H9 (cell line): ENCODE measurements around the gene FSD1. TPM values are rescaled to one million over a fixed set of nuclear protein-coding genes. Genes with fewer than 3 reads are reported as not detected.
"Not testable (repeated sequence)": the region's sequence is repeated elsewhere in the genome, so short reads cannot be mapped to it uniquely, and the experiment has no call there.

Experiments
- DNase-seq: peaks from one replicate; pipeline ENCODE4 v3.0.0-alpha.2; 2017
- H2AFZ ChIP-seq: one replicate; pipeline ENCODE4 v1.6.1; 2013; ENCODE audit warnings: mild to moderate bottlenecking, low read length, control low read depth, moderate library complexity
- H2AK5ac ChIP-seq: 2 replicates; pipeline ENCODE4 v1.6.1; 2013; ENCODE audit warnings: low read length, control low read depth, mixed read lengths; ENCODE audit not compliant: insufficient read length
- H2BK120ac ChIP-seq: one replicate; pipeline ENCODE4 v1.6.1; 2013; ENCODE audit warnings: low read depth, mild to moderate bottlenecking, low read length, control low read depth, inconsistent platforms; ENCODE audit not compliant: poor library complexity, severe bottlenecking
- H2BK12ac ChIP-seq: 2 replicates; pipeline ENCODE4 v1.6.1; 2013; ENCODE audit warnings: low read length, control low read depth, mixed read lengths, low read depth; ENCODE audit not compliant: insufficient read length
- H2BK15ac ChIP-seq: 2 replicates; pipeline ENCODE4 v1.6.1; 2013; ENCODE audit warnings: low read depth, low read length, control low read depth
- H2BK20ac ChIP-seq: one replicate; pipeline ENCODE4 v1.6.1; 2013; ENCODE audit warnings: low read depth, mild to moderate bottlenecking, low read length, control low read depth, inconsistent platforms; ENCODE audit not compliant: poor library complexity, severe bottlenecking
- H2BK5ac ChIP-seq: 2 replicates; pipeline ENCODE4 v1.6.1; 2013; ENCODE audit warnings: low read length, control low read depth, mixed read lengths; ENCODE audit not compliant: insufficient read length
- H3K14ac ChIP-seq: 2 replicates; pipeline ENCODE4 v1.6.1; 2013; ENCODE audit warnings: low read length, control low read depth; ENCODE audit not compliant: insufficient read depth
- H3K18ac ChIP-seq: 2 replicates; pipeline ENCODE4 v1.6.1; 2013; ENCODE audit warnings: low read depth, mild to moderate bottlenecking, mixed read lengths, low read length, control low read depth; ENCODE audit not compliant: insufficient read length
- H3K23ac ChIP-seq: 2 replicates; pipeline ENCODE4 v1.6.1; 2013; ENCODE audit warnings: low read length, control low read depth, mixed read lengths, low read depth; ENCODE audit not compliant: insufficient read length
- H3K23me2 ChIP-seq: 2 replicates; pipeline ENCODE4 v1.6.1; 2013; ENCODE audit warnings: low read depth, mild to moderate bottlenecking, mixed read lengths, low read length, control low read depth; ENCODE audit not compliant: insufficient read length, poor library complexity, severe bottlenecking
- H3K27ac ChIP-seq: 2 replicates; pipeline ENCODE4 v1.5.1; 2013; ENCODE audit warnings: low read length, control low read depth, mixed read lengths, low read depth; ENCODE audit not compliant: insufficient read length
- H3K27me3 ChIP-seq: 2 replicates; pipeline ENCODE4 v1.6.1; 2013; ENCODE audit warnings: low read length, control low read depth, inconsistent platforms; ENCODE audit not compliant: insufficient read depth
- H3K4ac ChIP-seq: 2 replicates; pipeline ENCODE4 v1.6.1; 2013; ENCODE audit warnings: low read depth, mild to moderate bottlenecking, control low read depth, inconsistent platforms, low read length, moderate library complexity
- H3K4me1 ChIP-seq: 2 replicates; pipeline ENCODE4 v1.6.1; 2013; ENCODE audit warnings: low read length, control low read depth, inconsistent platforms; ENCODE audit not compliant: insufficient read depth
- H3K4me2 ChIP-seq: 2 replicates; pipeline ENCODE4 v1.6.1; 2013; ENCODE audit warnings: low read length, control low read depth, mixed read lengths; ENCODE audit not compliant: insufficient read length, insufficient read depth
- H3K56ac ChIP-seq: 2 replicates; pipeline ENCODE4 v1.6.1; 2013; ENCODE audit warnings: low read depth, mild to moderate bottlenecking, mixed read lengths, low read length, control low read depth; ENCODE audit not compliant: insufficient read length
- H3K79me1 ChIP-seq: 2 replicates; pipeline ENCODE4 v1.6.1; 2013; ENCODE audit warnings: low read depth, mild to moderate bottlenecking, moderate library complexity, low read length, control low read depth, inconsistent platforms; ENCODE audit not compliant: insufficient read depth, poor library complexity, severe bottlenecking
- H3K79me2 ChIP-seq: 2 replicates; pipeline ENCODE4 v1.6.1; 2013; ENCODE audit warnings: low read length, control low read depth, inconsistent platforms; ENCODE audit not compliant: insufficient read depth
- H3K9ac ChIP-seq: 2 replicates; pipeline ENCODE4 v1.6.1; 2013; ENCODE audit warnings: low read length, control low read depth, mixed read lengths; ENCODE audit not compliant: insufficient read length; ENCODE audit errors: extremely low read depth
- H3K9me3 ChIP-seq: one replicate; pipeline ENCODE4 v1.6.1; 2013; ENCODE audit warnings: low read depth, low read length, inconsistent platforms; ENCODE audit not compliant: control insufficient read depth
- H3T11ph ChIP-seq: one replicate; pipeline ENCODE4 v1.6.1; 2013; ENCODE audit warnings: mild to moderate bottlenecking, low read length, control low read depth, inconsistent platforms
- H4K20me1 ChIP-seq: one replicate; pipeline ENCODE4 v1.6.1; 2013; ENCODE audit not compliant: control insufficient read depth, insufficient read length, insufficient read depth
- H4K5ac ChIP-seq: 2 replicates; pipeline ENCODE4 v1.6.1; 2013; ENCODE audit warnings: low read depth, mild to moderate bottlenecking, mixed read lengths, low read length, control low read depth; ENCODE audit not compliant: insufficient read length
- H4K8ac ChIP-seq: replicated peaks from 2 replicates; pipeline ENCODE4 v1.6.1; 2013; ENCODE audit warnings: low read length, control low read depth, mixed read lengths, low read depth; ENCODE audit not compliant: insufficient read length
- H4K91ac ChIP-seq: 2 replicates; pipeline ENCODE4 v1.6.1; 2013; ENCODE audit warnings: low read depth, mild to moderate bottlenecking, moderate library complexity, mixed read lengths, low read length, control low read depth; ENCODE audit not compliant: insufficient read length
- H3K27ac Mint-ChIP-seq, 3 experiments: 2 replicates in 2 of 3; 3 replicates in 1 of 3; pipeline ENCODE4 v1.8.0; 2020 to 2021; ENCODE audit warnings: mixed read lengths in 3 of 3, mild to moderate bottlenecking in 1 of 3, moderate library complexity in 1 of 3
- H3K27me3 Mint-ChIP-seq: 2 replicates; pipeline ENCODE4 v1.8.0; 2021; ENCODE audit warnings: low read depth, mild to moderate bottlenecking, moderate library complexity, mixed read lengths
- H3K36me3 Mint-ChIP-seq, 3 experiments: 2 replicates in 2 of 3; 3 replicates in 1 of 3; pipeline ENCODE4 v1.8.0; 2020 to 2021; ENCODE audit warnings: low read depth in 3 of 3, mixed read lengths in 3 of 3; ENCODE audit not compliant: insufficient read depth in 1 of 3
- H3K4me1 Mint-ChIP-seq, 2 experiments: 2 replicates each; pipeline ENCODE4 v1.8.0; 2020; ENCODE audit warnings: mixed read lengths in 2 of 2
- H3K4me3 Mint-ChIP-seq, 2 experiments: 2 replicates in 1 of 2; 3 replicates in 1 of 2; pipeline ENCODE4 v1.8.0; 2020 to 2021; ENCODE audit warnings: mild to moderate bottlenecking in 2 of 2, mixed read lengths in 2 of 2, moderate library complexity in 1 of 2
- H3K9me3 Mint-ChIP-seq, 2 experiments: 2 replicates in 1 of 2; 3 replicates in 1 of 2; pipeline ENCODE4 v1.8.0; 2020; ENCODE audit warnings: mild to moderate bottlenecking in 2 of 2, mixed read lengths in 2 of 2, moderate library complexity in 1 of 2
- CTCF ChIP-seq: fragments of 200-600 bp; sonication (generic); conservative IDR thresholded peaks from 3 replicates; pipeline ENCODE4 v1.8.0; 2021; ENCODE audit warnings: antibody characterized with exemption, mild to moderate bottlenecking
- WGBS: extraction: QIAGEN DNeasy Blood & Tissue Kit; methylation state at CpG from one replicate; pipeline ENCODE4 v1.1.7; 2013; ENCODE audit warnings: missing lambda C conversion rate, low lambda C conversion rate, mixed read lengths; ENCODE audit not compliant: insufficient read length; ENCODE audit errors: extremely low coverage; 5-methylcytosine and 5-hydroxymethylcytosine counted together
- total RNA-seq: library from RNA; stranded (reverse); gene quantifications from 2 replicates; pipeline ENCODE4 v1.2.1, GENCODE V29; 2021

FSD1 gene
- total RNA-seq, 1 experiment from 2014 or later, result 53.6 TPM

- Histone ChIP-seq H3K4me1 (peaks cover 2% of the 10 kb centered on the region; the same call in 1 of the 2 replicates), H3K23ac (no peak overlapping the region), H4K20me1 (no peaks in the 10 kb centered on the region), H3K4me2 (peak overlapping the region; percentile 74), H3K79me1 (no peaks in the 10 kb centered on the region), H2BK120ac (no peak overlapping the region), H3K9ac (no peak overlapping the region), H3K14ac (peak overlapping the region; percentile 13; the same call in 1 of the 2 replicates), H3K9me3 (no peaks in the 10 kb centered on the region), H2AFZ (no peak overlapping the region), H4K8ac (no peak overlapping the region), H3K56ac (no peak overlapping the region), H3K79me2 (no peaks in the 10 kb centered on the region), H2AK5ac (no peak overlapping the region), H3T11ph (no peak overlapping the region), H2BK12ac (no peak overlapping the region), H3K27me3 (no peaks in the 10 kb centered on the region), H3K23me2 (peaks cover 9% of the 10 kb centered on the region), H3K18ac (no peak overlapping the region), H3K27ac (no peak overlapping the region), H2BK20ac (no peak overlapping the region), H2BK15ac (no peak overlapping the region), H2BK5ac (no peak overlapping the region), H3K4ac (no peak overlapping the region), H4K5ac (no peak overlapping the region), H4K91ac (no peak overlapping the region)
- Mint-ChIP-seq H3K27me3 (peaks cover 2% of the 10 kb centered on the region; the same call in 1 of the 2 replicates), H3K4me1 (peaks cover 10 to 15% of the 10 kb centered on the region in 2 experiments), H3K36me3 (peaks cover 2 to 19% (median 9%) of the 10 kb centered on the region in 3 experiments), H3K27ac (peak overlapping the region in 2 of 3 experiments; percentile 75 to 98; a peak in 2 of 7 replicates), H3K9me3 (no peaks in the 10 kb centered on the region), H3K4me3 (peak overlapping the region; percentile 80 to 87)
- no CpG with 5 or more reads among the region's 49 CpGs for WGBS
- DNase-seq, result peak; percentile 97
- TF ChIP-seq CTCF, result no peak
Measured at GRCh38 chr19:4328243-4328990, 24.0 kb downstream of the FSD1 start.

- not testable (repeated sequence) for H3K27ac ChIP-seq, H2AFZ ChIP-seq, H3K18ac ChIP-seq, H3K9me3 Mint-ChIP-seq, H3T11ph ChIP-seq, H3K27me3 Mint-ChIP-seq, H4K91ac ChIP-seq, H2BK12ac ChIP-seq, H3K23me2 ChIP-seq, H4K20me1 ChIP-seq, H3K9me3 ChIP-seq, H3K4me1 ChIP-seq, H4K5ac ChIP-seq, H4K8ac ChIP-seq, H3K27me3 ChIP-seq, H2AK5ac ChIP-seq, H3K23ac ChIP-seq, H3K14ac ChIP-seq, H2BK15ac ChIP-seq, H2BK20ac ChIP-seq, H3K56ac ChIP-seq, H2BK120ac ChIP-seq, H3K79me2 ChIP-seq, H3K9ac ChIP-seq, H3K4ac ChIP-seq, H2BK5ac ChIP-seq, H3K79me1 ChIP-seq
- H3K4me2 ChIP-seq, result peak overlapping the region; percentile 18
- no CpG with 5 or more reads among the region's 35 CpGs for WGBS
- peak; percentile 85 for DNase-seq
- peak overlapping the region in 1 of 3 experiments; percentile 55; a peak in 2 of 7 replicates for H3K27ac Mint-ChIP-seq
- peaks cover 3 to 17% (median 7%) of the 10 kb centered on the region in 3 experiments for H3K36me3 Mint-ChIP-seq
- peaks cover 10 to 15% of the 10 kb centered on the region in 2 experiments for H3K4me1 Mint-ChIP-seq
- peak overlapping the region; percentile 80 to 87 for H3K4me3 Mint-ChIP-seq
Measured at GRCh38 chr19:4328991-4329681, 24.7 kb downstream of the FSD1 start.
